GM21367 (cell line): Measurements from ENCODE around the gene IRS4.

ENCODE experiments used
- ATAC-seq: cut with Tn5 transposase; IDR thresholded peaks from one replicate; pipeline ENCODE4 v1.9.1; 2021; ENCODE audit not compliant: unreplicated experiment

The IRS4 gene

GRCh38 chrX:108736509-108737479 is at the start of gene IRS4:
Gene IRS4 (minus strand): TSS chrX:108736563.
- ATAC-seq, result no peak

- no peak for ATAC-seq
These were observed 36.2 kb upstream of the IRS4 start for GRCh38 chrX:108772549-108772948.

- no peak for ATAC-seq
These were observed 27.2 kb upstream of the IRS4 start for GRCh38 chrX:108763559-108763958.

GRCh38 chrX:108740299-108740774 is 4.0 kb upstream of the IRS4 start:
- ATAC-seq, result no peak

- ATAC-seq, result no peak
These were observed 1.4 kb upstream of the IRS4 start for GRCh38 chrX:108737754-108738153.

GRCh38 chrX:108735679-108736508 is 469 bp downstream of the IRS4 start:
- no peak for ATAC-seq

GRCh38 chrX:108735091-108735678 is 1.2 kb downstream of the IRS4 start:
- ATAC-seq, result no peak

- ATAC-seq, result no peak
These were observed 1.9 kb downstream of the IRS4 start for GRCh38 chrX:108734426-108734825.

GRCh38 chrX:108732630-108733321 is 3.6 kb downstream of the IRS4 start:
- no peak for ATAC-seq

GRCh38 chrX:108731153-108731552 is 5.2 kb downstream of the IRS4 start:
- no peak for ATAC-seq

GRCh38 chrX:108726748-108727147 is 9.6 kb downstream of the IRS4 start:
- no peak for ATAC-seq

GRCh38 chrX:108722561-108722960 is 13.8 kb downstream of the IRS4 start:
- no peak for ATAC-seq

- ATAC-seq, result no peak
These were observed 23.5 kb downstream of the IRS4 start for GRCh38 chrX:108712886-108713285.

- no peak for ATAC-seq
These were observed 31.5 kb downstream of the IRS4 start for GRCh38 chrX:108704839-108705238.

- ATAC-seq, result no peak
These were observed 33.8 kb downstream of the IRS4 start for GRCh38 chrX:108702530-108702929.

- no peak for ATAC-seq
These were observed 34.7 kb downstream of the IRS4 start for GRCh38 chrX:108701633-108702032.

GRCh38 chrX:108699368-108699767 is 37.0 kb downstream of the IRS4 start:
- no peak for ATAC-seq

- no peak for ATAC-seq
These were observed 39.7 kb downstream of the IRS4 start for GRCh38 chrX:108696690-108697089.
